Nephron progenitor cell (in vitro differentiated cells): ENCODE data around the gene GLIPR2.
A peak's percentile ranks its signal among the peaks of the same experiment; 100 is the strongest.

Experiments
- DNase-seq: peaks from one replicate; pipeline ENCODE4 v3.0.0; 2021
- H3K27ac Mint-ChIP-seq: 2 replicates; pipeline ENCODE4 v1.8.0; 2021; ENCODE audit warnings: mild to moderate bottlenecking, moderate library complexity, mixed read lengths
- H3K27me3 Mint-ChIP-seq: 2 replicates; pipeline ENCODE4 v1.8.0; 2021; ENCODE audit warnings: mild to moderate bottlenecking, low read depth, mixed read lengths; ENCODE audit not compliant: poor library complexity
- H3K36me3 Mint-ChIP-seq: 2 replicates; pipeline ENCODE4 v1.8.0; 2021; ENCODE audit warnings: low read depth, mixed read lengths
- H3K4me1 Mint-ChIP-seq: 2 replicates; pipeline ENCODE4 v1.8.0; 2021; ENCODE audit warnings: mixed read lengths
- H3K4me3 Mint-ChIP-seq: 2 replicates; pipeline ENCODE4 v1.8.0; 2021; ENCODE audit warnings: mild to moderate bottlenecking, moderate library complexity, mixed read lengths
- H3K9me3 Mint-ChIP-seq: 2 replicates; pipeline ENCODE4 v1.8.0; 2021; ENCODE audit warnings: mild to moderate bottlenecking, moderate library complexity, mixed read lengths
- CTCF ChIP-seq: fragments of 200-600 bp; sonication (generic); IDR thresholded peaks from 2 replicates; pipeline ENCODE4 v1.5.0; 2021; ENCODE audit warnings: antibody characterized with exemption

GLIPR2 gene

GRCh38 chr9:36192196-36192595, 55.7 kb downstream of the GLIPR2 start:
- peaks cover 71% of the 10 kb centered on the region for H3K4me1 Mint-ChIP-seq
- DNase-seq: peak; percentile 58

GRCh38 chr9:36193023-36193422, 56.5 kb downstream of the GLIPR2 start:
- Mint-ChIP-seq H3K4me3 (peak overlapping the region; percentile 92), H3K27me3 (peaks cover 6% of the 10 kb centered on the region), H3K4me1 (peaks cover 76% of the 10 kb centered on the region), H3K27ac (peak overlapping the region; percentile 90), H3K36me3 (peaks cover 32% of the 10 kb centered on the region), H3K9me3 (no peaks in the 10 kb centered on the region)
- no peak for TF ChIP-seq CTCF
- DNase-seq: no peak

More at GRCh38 chr9:36192196-36192595, 55.7 kb downstream of the GLIPR2 start:
- peaks cover 26% of the 10 kb centered on the region for H3K36me3 Mint-ChIP-seq
- TF ChIP-seq CTCF: no peak
- H3K4me3 Mint-ChIP-seq: peak overlapping the region; percentile 92
- peaks cover 6% of the 10 kb centered on the region for H3K27me3 Mint-ChIP-seq
- H3K9me3 Mint-ChIP-seq: no peaks in the 10 kb centered on the region
- peak overlapping the region; percentile 90 for H3K27ac Mint-ChIP-seq

- no peak for DNase-seq
- TF ChIP-seq CTCF: no peak
- Mint-ChIP-seq H3K27me3 (peaks cover 2% of the 10 kb centered on the region), H3K27ac (peak overlapping the region; percentile 90), H3K36me3 (peaks cover 40% of the 10 kb centered on the region), H3K4me3 (peak overlapping the region; percentile 92), H3K4me1 (peaks cover 65% of the 10 kb centered on the region), H3K9me3 (no peaks in the 10 kb centered on the region)
Observed at GRCh38 chr9:36194326-36195000, 57.9 kb downstream of the GLIPR2 start.

GRCh38 chr9:36204906-36205547, 68.5 kb downstream of the GLIPR2 start:
- H3K36me3 Mint-ChIP-seq: peaks cover 90% of the 10 kb centered on the region

GRCh38 chr9:36207016-36207415, 70.5 kb downstream of the GLIPR2 start:
- Mint-ChIP-seq H3K36me3 (peaks cover 94% of the 10 kb centered on the region), H3K9me3 (no peaks in the 10 kb centered on the region), H3K4me1 (peaks cover 15% of the 10 kb centered on the region), H3K27ac (peak overlapping the region; percentile 79), H3K27me3 (no peaks in the 10 kb centered on the region), H3K4me3 (no peak overlapping the region)
- DNase-seq: no peak
- no peak for TF ChIP-seq CTCF

More at GRCh38 chr9:36204906-36205547, 68.5 kb downstream of the GLIPR2 start:
- Mint-ChIP-seq H3K4me1 (peaks cover 15% of the 10 kb centered on the region), H3K27ac (peak overlapping the region; percentile 54), H3K4me3 (no peak overlapping the region), H3K27me3 (no peaks in the 10 kb centered on the region), H3K9me3 (no peaks in the 10 kb centered on the region)
- no peak for DNase-seq
- TF ChIP-seq CTCF: no peak
